ENCODE measurements around the gene DHCR24.

Gene DHCR24

DNA sequence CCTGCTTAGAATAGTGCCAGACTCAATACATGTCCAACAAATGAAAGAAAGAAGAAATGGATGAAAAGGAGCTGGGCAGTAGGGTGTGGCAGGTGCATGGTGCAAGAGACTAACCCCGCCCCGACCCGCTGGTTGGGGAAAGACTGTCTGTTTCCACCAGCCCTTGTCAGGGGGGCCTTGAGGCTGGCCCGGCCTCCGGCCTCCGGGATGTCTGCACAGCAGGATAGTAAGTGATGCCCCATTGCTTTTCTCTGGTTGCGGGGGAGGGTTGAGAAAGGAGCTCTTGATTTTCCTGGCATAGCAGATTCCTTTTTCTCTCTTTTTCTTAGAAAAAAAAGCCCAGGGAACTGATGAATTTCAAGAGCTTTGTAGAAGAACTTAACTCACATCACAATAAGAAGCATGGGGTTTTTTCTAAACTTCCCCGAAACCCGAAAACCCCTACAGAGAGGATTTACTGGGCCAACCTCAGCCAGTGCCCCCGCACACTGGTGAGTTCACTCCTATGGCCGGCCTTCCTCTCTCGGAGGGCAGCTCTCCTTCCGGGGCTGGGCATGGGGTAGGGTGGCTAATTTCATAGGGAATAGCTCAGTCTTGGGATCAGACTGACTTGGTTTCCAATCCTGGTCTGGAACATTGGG is 73.4 kb downstream of the DHCR24 start:
- no peak overlapping the region for H3K27ac ChIP-seq (ENCODE audit: low read depth, low read length, severe bottlenecking)
- 16 to 17% methylated on average over 5 to 7 of the region's 13 CpGs for WGBS, 2 experiments (ENCODE audit: insufficient coverage in 2 of 2)
- no peaks in the 10 kb centered on the region for H3K4me1 ChIP-seq (ENCODE audit: control insufficient read depth, insufficient read depth, low read length, poor library complexity, severe bottlenecking)
- no peak overlapping the region for H3K4me3 ChIP-seq (ENCODE audit: extremely low read depth, insufficient read depth, low read length, poor library complexity, severe bottlenecking)
- H3K36me3 ChIP-seq (ENCODE audit: control insufficient read depth, insufficient read depth, low read length), result no peaks in the 10 kb centered on the region
- H3K9me3 ChIP-seq (ENCODE audit: control insufficient read depth, low read length), result no peaks in the 10 kb centered on the region

DNA sequence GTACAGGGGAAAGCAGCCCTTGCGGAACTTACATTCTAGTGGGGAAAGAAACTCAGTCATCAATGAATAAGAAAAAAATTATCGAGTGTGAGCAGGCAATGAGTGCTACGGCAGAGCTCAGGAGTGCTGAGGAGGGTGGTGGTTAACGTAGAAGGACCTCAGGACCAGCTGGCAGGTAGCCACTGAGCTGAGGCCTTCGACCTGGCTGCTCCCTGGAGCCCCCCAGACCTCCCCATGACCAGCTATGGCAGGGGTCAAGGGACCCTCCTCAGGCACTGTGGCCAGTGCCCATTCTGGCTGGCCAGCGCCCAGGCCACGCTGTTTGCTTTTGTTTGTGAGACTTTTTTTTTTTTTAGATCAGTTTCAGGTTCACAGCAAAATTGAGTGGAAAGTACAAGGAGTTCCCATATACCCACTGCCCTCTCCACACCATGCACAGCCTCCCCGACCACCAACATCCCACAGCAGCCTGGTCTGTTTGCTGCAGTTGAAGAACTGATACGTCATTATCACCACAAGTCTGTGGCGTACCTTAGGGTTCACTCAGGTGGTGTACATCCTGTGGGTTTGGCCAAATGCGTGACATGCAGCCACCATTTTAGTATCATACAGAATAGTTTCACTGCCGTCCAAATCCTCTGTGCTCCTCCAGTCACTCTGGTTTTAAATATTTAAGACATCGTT is 74.1 kb downstream of the DHCR24 start:
- Histone ChIP-seq H3K36me3 (ENCODE audit: control insufficient read depth, insufficient read depth, low read length) (no peaks in the 10 kb centered on the region), H3K4me3 (ENCODE audit: extremely low read depth, insufficient read depth, low read length, poor library complexity, severe bottlenecking) (no peak overlapping the region), H3K9me3 (ENCODE audit: control insufficient read depth, low read length) (no peaks in the 10 kb centered on the region), H3K27ac (ENCODE audit: low read depth, low read length, severe bottlenecking) (no peak overlapping the region), H3K4me1 (ENCODE audit: control insufficient read depth, insufficient read depth, low read length, poor library complexity, severe bottlenecking) (no peaks in the 10 kb centered on the region)
- WGBS, 2 experiments (ENCODE audit: insufficient coverage in 2 of 2), result 70 to 89% methylated on average over 7 to 8 of the region's 13 CpGs

DNA sequence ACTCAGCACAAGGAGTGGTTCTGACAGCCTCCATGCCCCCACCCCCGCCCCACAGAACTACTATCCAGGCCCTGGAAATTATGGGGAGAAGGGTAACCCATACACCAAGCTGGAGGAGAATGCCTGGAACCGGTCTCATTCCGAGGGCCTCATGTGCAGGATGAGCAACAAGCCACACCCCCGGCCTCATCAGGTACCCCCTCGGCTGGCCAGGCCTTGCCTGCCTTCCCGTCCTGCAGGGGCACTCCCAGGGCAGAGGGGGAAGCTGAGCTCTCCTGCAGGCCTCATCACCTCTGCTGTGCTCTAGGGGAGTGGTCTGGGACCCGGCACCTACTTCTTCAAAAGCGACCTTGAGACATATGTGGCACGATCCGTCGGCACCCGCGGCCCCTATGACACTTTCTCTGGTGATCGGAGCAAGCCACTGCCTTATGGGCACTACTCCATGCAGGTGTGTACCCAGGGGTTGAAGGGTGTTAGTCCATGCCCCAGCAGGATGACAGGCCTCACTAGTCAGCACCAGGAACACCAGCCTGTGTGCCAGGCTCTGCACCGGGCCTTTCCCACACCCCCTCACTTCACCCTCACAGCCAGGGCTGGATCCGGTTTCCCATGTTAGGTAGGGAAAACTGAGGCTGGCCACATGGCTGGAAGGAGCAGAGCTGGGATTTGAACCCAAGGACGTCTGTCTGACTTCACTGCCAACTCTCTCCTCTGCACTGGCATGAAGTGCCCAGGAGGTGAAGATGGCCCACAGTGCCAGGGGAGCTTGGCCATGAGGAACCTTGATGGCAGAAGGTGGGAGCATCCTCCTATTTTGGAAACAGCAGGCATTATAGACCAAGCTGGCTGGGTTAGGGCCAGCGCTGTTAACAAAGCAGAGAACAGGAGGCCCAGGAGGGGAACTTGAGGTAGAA is 75.0 kb downstream of the DHCR24 start:
- Histone ChIP-seq H3K9me3 (ENCODE audit: control insufficient read depth, low read length) (no peaks in the 10 kb centered on the region), H3K36me3 (ENCODE audit: control insufficient read depth, insufficient read depth, low read length) (no peaks in the 10 kb centered on the region), H3K27ac (ENCODE audit: low read depth, low read length, severe bottlenecking) (no peak overlapping the region), H3K4me1 (ENCODE audit: control insufficient read depth, insufficient read depth, low read length, poor library complexity, severe bottlenecking) (no peaks in the 10 kb centered on the region), H3K4me3 (ENCODE audit: extremely low read depth, insufficient read depth, low read length, poor library complexity, severe bottlenecking) (no peak overlapping the region)
- 85 to 88% methylated on average over 14 to 15 of the region's 18 CpGs for WGBS, 2 experiments (ENCODE audit: insufficient coverage in 2 of 2)

DNA sequence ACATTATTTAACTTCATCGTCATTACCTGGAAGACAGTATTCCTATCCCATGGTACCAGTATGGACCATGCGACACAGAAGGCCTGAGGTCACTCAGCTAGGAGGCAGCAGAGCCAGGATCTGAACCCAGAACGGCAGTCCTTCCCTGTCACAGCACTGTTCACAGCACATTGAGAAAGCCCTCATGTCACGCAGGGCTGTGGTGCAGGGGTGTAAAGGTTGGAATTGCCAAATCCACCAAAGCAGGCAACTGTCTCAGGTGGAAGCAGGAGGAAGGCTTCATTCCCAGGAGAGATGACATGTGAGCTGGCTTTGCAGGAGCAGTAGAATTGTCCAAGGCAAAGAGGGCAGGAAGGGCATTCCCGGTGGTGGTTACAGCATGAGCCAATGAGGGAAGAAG is 75.9 kb downstream of the DHCR24 start:
- Histone ChIP-seq H3K27ac (ENCODE audit: low read depth, low read length, severe bottlenecking) (no peak overlapping the region), H3K4me3 (ENCODE audit: extremely low read depth, insufficient read depth, low read length, poor library complexity, severe bottlenecking) (no peak overlapping the region), H3K9me3 (ENCODE audit: control insufficient read depth, low read length) (no peaks in the 10 kb centered on the region), H3K36me3 (ENCODE audit: control insufficient read depth, insufficient read depth, low read length) (no peaks in the 10 kb centered on the region), H3K4me1 (ENCODE audit: control insufficient read depth, insufficient read depth, low read length, poor library complexity, severe bottlenecking) (no peaks in the 10 kb centered on the region)
- WGBS, 2 experiments (ENCODE audit: insufficient coverage in 2 of 2), result 87% methylated on average over 5 of the region's 5 CpGs

DNA sequence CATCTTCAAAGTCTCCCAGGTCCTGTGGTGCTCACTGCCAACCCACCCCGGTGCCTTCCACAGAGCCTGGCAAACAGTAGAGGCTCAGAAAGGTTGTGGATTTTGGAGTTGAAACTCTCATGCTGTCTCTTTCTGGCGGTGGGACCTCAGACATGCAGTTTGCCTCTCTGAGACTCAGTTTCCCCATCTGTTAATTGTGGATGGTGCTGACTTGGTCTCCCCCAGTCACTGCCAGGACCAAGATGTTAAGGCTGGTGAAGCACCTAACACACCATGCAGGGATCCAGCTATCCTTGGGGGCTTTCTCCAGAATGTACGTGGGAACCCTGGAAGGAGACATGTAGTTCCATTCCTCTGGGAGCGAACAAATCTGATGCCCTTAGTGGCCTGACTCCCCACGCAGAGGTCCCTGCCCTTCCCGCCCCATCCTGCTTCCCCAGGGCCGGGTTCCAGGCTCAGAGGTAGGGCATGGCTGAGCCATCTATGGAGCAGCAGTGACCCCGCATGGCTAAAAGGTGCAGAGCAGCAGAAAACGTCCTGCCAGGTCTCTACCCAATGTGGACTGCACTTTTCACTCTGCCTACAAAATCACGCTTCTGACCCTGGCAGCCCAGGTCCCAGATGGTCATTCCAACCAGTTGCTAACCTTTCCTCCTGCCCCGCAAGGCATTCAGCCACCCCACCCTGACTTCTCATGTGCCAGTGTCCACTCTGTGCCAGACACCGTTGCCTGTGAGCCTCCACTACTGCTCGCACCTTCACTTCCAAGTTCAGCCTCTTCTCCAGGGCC is 76.6 kb downstream of the DHCR24 start:
- 37 to 47% methylated on average over 11 of the region's 13 CpGs for WGBS, 2 experiments (ENCODE audit: insufficient coverage in 2 of 2)
- Histone ChIP-seq H3K27ac (ENCODE audit: low read depth, low read length, severe bottlenecking) (no peak overlapping the region), H3K4me3 (ENCODE audit: extremely low read depth, insufficient read depth, low read length, poor library complexity, severe bottlenecking) (no peak overlapping the region), H3K36me3 (ENCODE audit: control insufficient read depth, insufficient read depth, low read length) (no peaks in the 10 kb centered on the region), H3K9me3 (ENCODE audit: control insufficient read depth, low read length) (no peaks in the 10 kb centered on the region), H3K4me1 (ENCODE audit: control insufficient read depth, insufficient read depth, low read length, poor library complexity, severe bottlenecking) (no peaks in the 10 kb centered on the region)

DNA sequence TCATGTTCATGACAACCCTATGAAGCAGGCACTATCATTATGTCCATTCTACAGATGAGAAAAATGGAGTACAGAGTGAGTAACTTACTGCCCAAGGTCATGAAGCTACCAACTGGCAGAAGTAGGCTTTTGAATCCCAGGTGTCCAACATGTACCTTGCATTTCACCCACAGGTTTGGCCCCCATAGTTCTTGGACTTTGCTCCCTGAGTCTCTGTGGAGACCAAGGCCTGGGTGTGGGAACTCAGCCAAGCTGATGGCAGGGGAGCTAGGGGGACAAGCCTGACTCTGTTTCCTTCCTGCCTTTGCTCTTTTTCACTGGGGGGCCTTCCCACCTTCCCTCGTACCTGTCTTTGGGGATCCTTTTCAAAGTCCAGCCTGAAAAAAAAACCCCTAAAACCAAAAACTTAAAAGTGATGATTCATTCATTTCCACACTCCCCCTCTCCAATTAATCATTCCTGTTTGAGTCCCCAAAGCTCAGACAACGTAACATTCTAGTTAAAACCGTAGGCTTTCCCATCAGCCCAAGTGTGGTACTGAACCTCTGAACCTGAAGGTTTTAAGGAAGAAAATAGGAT is 77.4 kb downstream of the DHCR24 start:
- no peaks in the 10 kb centered on the region for H3K4me1 ChIP-seq (ENCODE audit: control insufficient read depth, insufficient read depth, low read length, poor library complexity, severe bottlenecking)
- WGBS, 2 experiments (ENCODE audit: insufficient coverage in 2 of 2), result 90 to 92% methylated on average over 2 to 3 of the region's 3 CpGs
- no peaks in the 10 kb centered on the region for H3K36me3 ChIP-seq (ENCODE audit: control insufficient read depth, insufficient read depth, low read length)
- H3K4me3 ChIP-seq (ENCODE audit: extremely low read depth, insufficient read depth, low read length, poor library complexity, severe bottlenecking), result no peak overlapping the region
- H3K27ac ChIP-seq (ENCODE audit: low read depth, low read length, severe bottlenecking), result no peak overlapping the region
- H3K9me3 ChIP-seq (ENCODE audit: control insufficient read depth, low read length), result no peaks in the 10 kb centered on the region

DNA sequence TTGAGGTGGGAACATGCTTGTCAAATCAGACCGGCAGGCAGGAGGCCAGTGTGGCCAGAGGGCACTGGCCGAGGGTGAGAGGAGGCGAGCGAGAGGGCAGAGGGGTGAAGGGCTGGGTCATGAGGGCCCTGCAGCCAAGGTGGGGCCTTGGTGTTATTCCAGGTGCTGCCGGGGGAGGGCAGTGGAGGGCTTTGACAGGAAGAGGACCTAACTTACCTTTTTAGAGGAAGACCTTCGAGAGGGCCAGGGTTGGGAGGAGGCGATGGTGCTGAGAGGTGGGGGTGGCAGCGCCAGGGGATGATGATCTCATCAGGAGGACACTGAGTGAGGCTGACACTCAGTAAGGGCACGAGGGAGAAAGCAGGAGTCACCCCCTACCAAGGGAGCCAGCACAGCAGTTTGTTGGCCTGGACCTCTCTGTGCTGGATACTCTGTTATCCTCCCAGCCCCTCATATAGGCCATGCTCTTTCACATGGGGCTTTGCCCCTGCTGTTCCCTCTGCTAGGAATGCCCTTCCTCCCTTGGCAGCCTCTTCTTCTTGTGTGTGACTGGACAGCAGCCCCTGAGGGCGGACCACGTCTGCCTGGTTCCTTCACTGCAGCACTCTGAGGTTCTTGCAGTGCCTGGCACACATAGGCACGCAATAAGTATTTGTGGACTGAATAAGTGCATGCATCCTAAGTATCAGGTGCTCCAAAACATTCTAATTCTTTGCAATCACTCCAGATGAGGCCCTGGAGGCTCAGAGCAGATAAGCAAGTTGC is 78.4 kb downstream of the DHCR24 start:
- 65 to 91% methylated on average over 8 of the region's 12 CpGs for WGBS, 2 experiments (ENCODE audit: insufficient coverage in 2 of 2)
- no peaks in the 10 kb centered on the region for H3K9me3 ChIP-seq (ENCODE audit: control insufficient read depth, low read length)
- H3K4me3 ChIP-seq (ENCODE audit: extremely low read depth, insufficient read depth, low read length, poor library complexity, severe bottlenecking), result no peak overlapping the region
- H3K27ac ChIP-seq (ENCODE audit: low read depth, low read length, severe bottlenecking), result no peak overlapping the region
- H3K4me1 ChIP-seq (ENCODE audit: control insufficient read depth, insufficient read depth, low read length, poor library complexity, severe bottlenecking), result no peaks in the 10 kb centered on the region
- H3K36me3 ChIP-seq (ENCODE audit: control insufficient read depth, insufficient read depth, low read length), result no peaks in the 10 kb centered on the region

DNA sequence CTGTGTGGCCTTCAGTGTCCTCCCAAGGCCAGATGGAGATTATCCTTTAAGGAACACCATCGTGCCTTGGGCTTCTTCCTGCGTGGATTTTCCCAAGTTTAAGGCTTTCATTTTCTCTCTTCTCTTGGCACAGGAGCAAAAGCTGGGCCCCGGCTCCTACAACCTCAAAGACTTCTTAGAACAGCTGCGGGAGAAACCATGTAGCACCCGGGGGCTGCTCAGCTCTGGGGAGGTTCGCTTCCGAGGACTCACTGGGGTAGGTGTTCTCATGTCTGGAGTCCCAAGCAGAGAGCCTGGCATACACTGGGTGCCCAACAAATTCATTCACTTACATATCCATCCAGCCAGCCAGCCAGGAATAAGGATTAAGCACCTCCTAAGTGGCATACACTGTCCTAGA is 79.2 kb downstream of the DHCR24 start:
- no peaks in the 10 kb centered on the region for H3K36me3 ChIP-seq (ENCODE audit: control insufficient read depth, insufficient read depth, low read length)
- WGBS, 2 experiments (ENCODE audit: insufficient coverage in 2 of 2), result 90 to 100% methylated on average over 3 to 5 of the region's 7 CpGs
- no peaks in the 10 kb centered on the region for H3K4me1 ChIP-seq (ENCODE audit: control insufficient read depth, insufficient read depth, low read length, poor library complexity, severe bottlenecking)
- no peak overlapping the region for H3K4me3 ChIP-seq (ENCODE audit: extremely low read depth, insufficient read depth, low read length, poor library complexity, severe bottlenecking)
- no peak overlapping the region for H3K27ac ChIP-seq (ENCODE audit: low read depth, low read length, severe bottlenecking)
- H3K9me3 ChIP-seq (ENCODE audit: control insufficient read depth, low read length), result no peaks in the 10 kb centered on the region

DNA sequence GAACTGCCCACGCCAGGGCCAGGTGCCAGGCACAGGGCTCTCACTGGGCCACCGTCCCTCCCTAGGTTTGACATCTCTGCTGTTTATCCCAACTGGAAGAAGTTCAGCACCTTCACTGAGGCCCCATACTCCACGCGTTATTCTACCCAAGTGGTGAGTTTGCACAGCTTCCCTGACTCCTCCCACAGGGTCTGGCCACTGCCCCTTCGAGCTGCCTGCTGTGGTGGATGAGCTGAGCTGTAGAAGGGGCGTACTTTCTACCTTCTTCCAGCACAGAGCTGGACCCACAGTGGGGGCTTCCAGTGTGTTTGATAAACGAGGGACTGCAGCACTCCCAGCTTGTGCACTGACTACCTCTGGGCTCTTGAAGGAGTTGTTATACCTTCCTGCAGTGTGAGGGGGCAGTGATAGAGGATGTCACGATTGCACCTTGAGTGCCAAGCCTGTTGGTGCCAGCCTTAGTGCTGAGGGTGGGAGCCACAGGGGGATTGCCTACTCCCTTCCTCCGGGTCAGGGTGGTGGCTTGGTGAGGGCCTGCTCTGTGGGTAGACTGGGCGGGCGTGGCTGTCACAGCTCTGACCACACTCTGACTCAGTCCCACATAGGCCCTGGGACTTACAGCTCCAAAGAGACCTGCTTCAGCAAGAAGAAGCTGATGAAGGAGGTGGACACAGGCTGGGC is 79.9 kb downstream of the DHCR24 start:
- H3K4me1 ChIP-seq (ENCODE audit: control insufficient read depth, insufficient read depth, low read length, poor library complexity, severe bottlenecking), result no peaks in the 10 kb centered on the region
- WGBS, 2 experiments (ENCODE audit: insufficient coverage in 2 of 2), result 79 to 86% methylated on average over 5 to 8 of the region's 11 CpGs
- H3K36me3 ChIP-seq (ENCODE audit: control insufficient read depth, insufficient read depth, low read length), result no peaks in the 10 kb centered on the region
- no peaks in the 10 kb centered on the region for H3K9me3 ChIP-seq (ENCODE audit: control insufficient read depth, low read length)
- H3K27ac ChIP-seq (ENCODE audit: low read depth, low read length, severe bottlenecking), result no peak overlapping the region
- H3K4me3 ChIP-seq (ENCODE audit: extremely low read depth, insufficient read depth, low read length, poor library complexity, severe bottlenecking), result no peak overlapping the region
